ENCODE data around the gene ZNF292.

The ZNF292 gene

GRCh38 chr6:87161299-87161698 is 5.9 kb downstream of the ZNF292 start:
- no peak for DNase-seq (ENCODE audit: low read depth)
- no peak for TF ChIP-seq CTCF (conservative IDR thresholded peaks at IDR 0.05; ENCODE audit: low read depth, low read length)
- no peak overlapping the region for H3K4me3 ChIP-seq (ENCODE audit: low read depth, low read length)

GRCh38 chr6:87164004-87164403 is 8.6 kb downstream of the ZNF292 start:
- H3K4me3 ChIP-seq (ENCODE audit: low read depth, low read length): no peak overlapping the region
- no peak for DNase-seq (ENCODE audit: low read depth)
- TF ChIP-seq CTCF (conservative IDR thresholded peaks at IDR 0.05; ENCODE audit: low read depth, low read length): no peak

DNA sequence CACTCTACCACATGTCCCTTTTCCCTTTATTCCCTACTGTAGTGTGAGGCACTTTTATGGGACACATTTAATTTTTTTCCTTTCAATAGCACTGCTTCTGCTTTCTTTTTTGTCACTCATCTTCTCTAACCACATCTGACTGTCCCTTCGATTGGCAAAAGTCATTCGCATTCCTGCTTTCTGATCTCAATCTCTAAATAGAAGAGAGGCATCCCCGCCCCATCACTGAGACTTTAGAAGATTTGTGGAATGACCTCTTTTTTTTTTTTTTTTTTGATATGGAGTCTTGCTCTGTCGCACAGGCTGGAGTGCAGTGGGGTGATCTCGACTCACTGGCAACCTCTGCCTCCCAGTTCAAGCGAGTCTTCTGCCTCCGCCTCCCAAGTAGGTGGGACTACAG is 9.1 kb downstream of the ZNF292 start:
- no peak for DNase-seq (ENCODE audit: low read depth)
- no peak overlapping the region for H3K4me3 ChIP-seq (ENCODE audit: low read depth, low read length)
- TF ChIP-seq CTCF (conservative IDR thresholded peaks at IDR 0.05; ENCODE audit: low read depth, low read length): no peak

DNA sequence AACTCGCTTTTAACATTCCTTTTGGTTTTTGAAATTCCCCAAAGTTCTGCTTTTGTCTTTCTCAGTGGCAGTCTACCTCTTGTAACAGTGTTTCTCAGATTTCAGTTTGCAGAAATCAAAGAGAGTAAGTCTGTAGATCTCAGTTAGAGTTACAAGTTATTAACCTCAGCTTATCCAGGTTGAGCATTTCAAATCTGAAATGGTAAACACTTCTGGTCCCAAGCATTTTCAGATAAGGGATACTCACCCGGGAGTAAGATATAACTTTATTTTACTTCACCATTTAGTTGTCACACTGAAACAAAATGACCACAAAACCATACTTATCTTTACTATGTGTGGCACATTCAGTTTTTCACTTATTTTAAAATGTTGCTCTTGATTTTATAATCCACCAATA is 9.8 kb downstream of the ZNF292 start:
- TF ChIP-seq CTCF (conservative IDR thresholded peaks at IDR 0.05; ENCODE audit: low read depth, low read length): no peak
- H3K4me3 ChIP-seq (ENCODE audit: low read depth, low read length): no peak overlapping the region
- DNase-seq (ENCODE audit: low read depth): no peak

- DNase-seq (ENCODE audit: low read depth): no peak
- H3K4me3 ChIP-seq (ENCODE audit: low read depth, low read length): no peak overlapping the region
- TF ChIP-seq CTCF (conservative IDR thresholded peaks at IDR 0.05; ENCODE audit: low read depth, low read length): no peak
These were observed 16.7 kb downstream of the ZNF292 start for GRCh38 chr6:87171938-87172633.

DNA sequence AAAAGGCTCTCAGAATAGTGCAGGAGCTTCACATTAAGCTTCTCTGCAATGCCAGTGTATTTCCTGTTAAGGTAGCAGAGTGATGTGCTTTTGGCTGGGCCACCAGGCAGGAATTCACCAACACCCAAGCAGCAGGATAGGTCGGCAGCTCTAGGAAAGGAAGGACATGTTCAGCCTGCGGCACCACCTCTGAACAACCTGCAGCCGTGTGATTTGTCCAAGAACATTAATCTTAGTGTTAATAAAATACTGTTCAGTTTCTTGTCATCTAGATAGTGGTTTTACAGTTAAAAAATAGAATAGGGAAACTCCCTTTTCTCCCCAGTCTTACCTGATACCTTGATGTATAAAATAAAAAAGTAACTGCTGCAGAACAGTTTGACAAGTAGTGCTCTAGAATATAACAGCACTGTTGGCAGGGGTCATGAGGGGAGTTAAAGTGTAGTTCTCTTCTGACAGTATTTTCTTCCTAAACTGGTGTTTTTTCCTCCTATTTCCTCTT is 18.8 kb downstream of the ZNF292 start:
- DNase-seq (ENCODE audit: low read depth): no peak
- no peak overlapping the region for H3K4me3 ChIP-seq (ENCODE audit: low read depth, low read length)
- TF ChIP-seq CTCF (conservative IDR thresholded peaks at IDR 0.05; ENCODE audit: low read depth, low read length): no peak

- TF ChIP-seq CTCF (conservative IDR thresholded peaks at IDR 0.05; ENCODE audit: low read depth, low read length): no peak
- H3K4me3 ChIP-seq (ENCODE audit: low read depth, low read length): no peak overlapping the region
- no peak for DNase-seq (ENCODE audit: low read depth)
These were observed 21.1 kb downstream of the ZNF292 start for GRCh38 chr6:87176493-87176892.

Data from choroid plexus epithelial cell (primary cell).